AG04450 (cell line): ENCODE results near the gene CCDC24. TPM values are rescaled to one million over a fixed set of nuclear protein-coding genes. Genes with fewer than 3 reads are reported as not detected.
A peak's percentile ranks its signal among the peaks of the same experiment; 100 is the strongest.

Experiments used
- CTCF ChIA-PET: fragments of 300-600, 350-600 bp; formaldehyde crosslinking; extraction: SDS; loops from one replicate; lab custom pipeline; 2022; ENCODE audit warnings: antibody characterized with exemption, inconsistent platforms; lab: Charles Lee
- POLR2A ChIA-PET: fragments of 350-600 bp; formaldehyde crosslinking; extraction: SDS; loops from one replicate; lab custom pipeline; 2021; ENCODE audit warnings: antibody characterized with exemption, inconsistent platforms; lab: Yijun Ruan, JAX
- DNase-seq: peaks from one replicate; pipeline ENCODE4 v3.0.0-alpha.2; 2011; ENCODE audit warnings: low read depth, low spot score
- H3K27ac ChIP-seq: one replicate; pipeline ENCODE4 v1.5.1; 2012; ENCODE audit warnings: low read depth, low read length, control low read depth
- H3K27me3 ChIP-seq: one replicate; pipeline ENCODE4 v1.6.0; 2012; ENCODE audit warnings: low read length; ENCODE audit not compliant: control insufficient read depth, insufficient read depth
- H3K4me3 ChIP-seq: 2 replicates; pipeline ENCODE4 v1.5.1; 2011; ENCODE audit warnings: mild to moderate bottlenecking, low read depth, low read length, control low read depth
- H3K9me3 ChIP-seq: 2 replicates; pipeline ENCODE4 v1.5.1; 2012; ENCODE audit warnings: low read length; ENCODE audit not compliant: control insufficient read depth, insufficient read depth
- polyA plus RNA-seq: library from polyadenylated mRNA; depleted of rRNA; stranded (reverse); fragments of >200 nt; gene quantifications from 2 replicates; pipeline ENCODE4 v1.2.3, GENCODE V29; 2011
- TF ChIP-seq, protein P1 (sequence below): IDR thresholded peaks from 2 replicates; pipeline ENCODE4 v1.5.1; 2011; ENCODE audit warnings: low read depth, low read length, control low read depth, inconsistent platforms

The CCDC24 gene
- polyA plus RNA-seq, 1 experiment = 1.1 TPM

DNA sequence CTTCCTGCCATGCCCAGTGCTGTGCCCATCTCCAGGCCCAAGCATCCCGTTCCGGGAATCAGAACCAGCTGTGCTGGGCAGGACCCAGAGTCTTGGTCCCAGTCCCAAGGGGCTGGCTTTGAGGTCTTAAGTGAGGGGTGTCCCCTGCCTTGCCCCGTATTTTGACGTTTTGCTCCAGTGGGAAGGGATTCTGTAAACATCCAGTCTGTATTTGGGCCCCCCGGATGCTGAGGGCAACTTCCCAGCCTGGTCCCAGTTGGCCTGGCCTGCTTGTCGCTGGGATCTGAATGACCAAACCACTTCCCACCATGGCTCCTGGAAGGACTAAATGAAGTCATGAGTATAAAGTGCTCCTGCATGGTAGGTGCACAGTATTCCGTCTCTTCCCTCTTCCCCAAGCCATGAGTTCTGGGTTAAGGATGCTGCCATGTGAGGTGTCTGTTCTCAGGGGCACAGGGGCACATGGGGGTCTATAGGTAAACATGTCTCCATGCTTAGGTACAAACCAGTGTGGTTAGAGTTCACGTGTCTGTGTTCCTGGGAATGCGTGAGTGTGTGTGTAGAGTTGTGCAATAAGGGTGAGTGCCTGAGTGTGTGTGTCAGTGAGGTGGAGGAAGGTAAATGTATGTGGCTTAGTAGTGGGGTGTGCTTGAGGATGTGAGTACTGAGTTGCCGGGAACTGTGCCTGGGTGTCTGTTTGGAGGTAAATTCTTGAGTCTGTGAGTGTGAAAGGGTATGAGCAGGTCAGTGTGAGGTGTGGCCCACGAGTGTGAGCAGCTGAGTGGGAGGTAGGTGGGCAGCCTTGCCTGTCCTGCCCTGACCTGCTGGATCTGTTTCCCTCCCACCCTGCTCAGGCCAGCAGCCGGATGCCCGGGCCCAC is 10.9 kb upstream of the CCDC24 start:
- peak overlapping the region; percentile 73 for H3K4me3 ChIP-seq
- no peaks in the 10 kb centered on the region; the same call in 1 of the 2 replicates for H3K9me3 ChIP-seq
- no peaks in the 10 kb centered on the region for H3K27me3 ChIP-seq
- no peak for DNase-seq
- H3K27ac ChIP-seq = peak overlapping the region; percentile 57
- TF ChIP-seq, protein P1, sequence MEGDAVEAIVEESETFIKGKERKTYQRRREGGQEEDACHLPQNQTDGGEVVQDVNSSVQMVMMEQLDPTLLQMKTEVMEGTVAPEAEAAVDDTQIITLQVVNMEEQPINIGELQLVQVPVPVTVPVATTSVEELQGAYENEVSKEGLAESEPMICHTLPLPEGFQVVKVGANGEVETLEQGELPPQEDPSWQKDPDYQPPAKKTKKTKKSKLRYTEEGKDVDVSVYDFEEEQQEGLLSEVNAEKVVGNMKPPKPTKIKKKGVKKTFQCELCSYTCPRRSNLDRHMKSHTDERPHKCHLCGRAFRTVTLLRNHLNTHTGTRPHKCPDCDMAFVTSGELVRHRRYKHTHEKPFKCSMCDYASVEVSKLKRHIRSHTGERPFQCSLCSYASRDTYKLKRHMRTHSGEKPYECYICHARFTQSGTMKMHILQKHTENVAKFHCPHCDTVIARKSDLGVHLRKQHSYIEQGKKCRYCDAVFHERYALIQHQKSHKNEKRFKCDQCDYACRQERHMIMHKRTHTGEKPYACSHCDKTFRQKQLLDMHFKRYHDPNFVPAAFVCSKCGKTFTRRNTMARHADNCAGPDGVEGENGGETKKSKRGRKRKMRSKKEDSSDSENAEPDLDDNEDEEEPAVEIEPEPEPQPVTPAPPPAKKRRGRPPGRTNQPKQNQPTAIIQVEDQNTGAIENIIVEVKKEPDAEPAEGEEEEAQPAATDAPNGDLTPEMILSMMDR = no peak
- CTCF ChIA-PET = no interaction called here
- POLR2A ChIA-PET = interaction anchor here (0.7 to 1.2 kb wide), 2 partner anchors 9 to 56 kb away, joined by 3 to 5 read pairs; no protein-coding TSS in a partner anchor

DNA sequence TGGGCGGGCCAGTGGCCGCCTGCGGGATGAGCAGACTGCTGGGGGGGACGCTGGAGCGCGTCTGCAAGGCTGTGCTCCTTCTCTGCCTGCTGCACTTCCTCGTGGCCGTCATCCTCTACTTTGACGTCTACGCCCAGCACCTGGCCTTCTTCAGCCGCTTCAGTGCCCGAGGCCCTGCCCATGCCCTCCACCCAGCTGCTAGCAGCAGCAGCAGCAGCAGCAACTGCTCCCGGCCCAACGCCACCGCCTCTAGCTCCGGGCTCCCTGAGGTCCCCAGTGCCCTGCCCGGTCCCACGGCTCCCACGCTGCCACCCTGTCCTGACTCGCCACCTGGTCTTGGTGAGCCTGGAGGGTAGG is 10.3 kb upstream of the CCDC24 start:
- TF ChIP-seq, protein P1 = no peak
- ChIA-PET POLR2A (no interaction called here), CTCF (no interaction called here)
- no peak overlapping the region for H3K27ac ChIP-seq
- no peak for DNase-seq
- H3K27me3 ChIP-seq = no peaks in the 10 kb centered on the region
- no peaks in the 10 kb centered on the region; the same call in 1 of the 2 replicates for H3K9me3 ChIP-seq
- H3K4me3 ChIP-seq = peak overlapping the region; percentile 73; the same call in 1 of the 2 replicates

DNA sequence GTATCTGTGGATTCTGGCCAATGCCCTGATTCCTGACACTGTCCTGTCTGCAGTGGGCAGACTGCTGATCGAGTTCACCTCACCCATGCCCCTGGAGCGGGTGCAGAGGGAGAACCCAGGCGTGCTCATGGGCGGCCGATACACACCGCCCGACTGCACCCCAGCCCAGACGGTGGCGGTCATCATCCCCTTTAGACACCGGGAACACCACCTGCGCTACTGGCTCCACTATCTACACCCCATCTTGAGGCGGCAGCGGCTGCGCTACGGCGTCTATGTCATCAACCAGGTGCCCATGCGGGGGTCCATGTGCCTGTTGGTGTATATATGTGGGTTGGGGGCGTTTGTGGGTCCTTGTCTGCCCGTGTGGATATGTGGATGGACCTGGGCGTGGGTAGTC is 9.8 kb upstream of the CCDC24 start:
- no peaks in the 10 kb centered on the region for H3K27me3 ChIP-seq
- ChIA-PET CTCF (no interaction called here), POLR2A (no interaction called here)

DNA sequence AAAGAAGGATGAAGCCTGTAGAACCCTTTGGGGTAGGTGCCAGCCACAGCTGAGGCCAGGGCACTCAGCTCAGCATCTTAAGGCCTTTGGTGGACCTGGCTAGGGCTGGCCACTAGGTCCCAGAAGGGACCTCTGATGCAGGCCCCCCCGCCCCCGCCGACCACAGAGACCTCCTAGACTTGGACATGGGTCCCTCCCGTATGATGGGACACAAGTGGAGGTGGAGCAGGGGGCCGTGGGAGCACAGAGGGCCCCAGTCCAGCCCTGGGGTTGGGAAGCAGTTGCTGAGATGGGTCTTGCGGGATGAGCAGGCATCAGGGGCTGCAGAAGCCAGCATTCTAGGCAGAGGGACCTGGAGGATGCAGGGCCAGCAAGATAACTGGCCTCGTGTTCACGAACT is 9.2 kb upstream of the CCDC24 start:
- DNase-seq = no peak
- Histone ChIP-seq H3K9me3 (no peaks in the 10 kb centered on the region; the same call in 1 of the 2 replicates), H3K27ac (no peak overlapping the region), H3K27me3 (no peaks in the 10 kb centered on the region), H3K4me3 (no peak overlapping the region)
- ChIA-PET CTCF (no interaction called here), POLR2A (no interaction called here)
- TF ChIP-seq, protein P1 = no peak

More for the DNA sequence above, 9.8 kb upstream of the CCDC24 start:
- H3K9me3 ChIP-seq = no peaks in the 10 kb centered on the region; the same call in 1 of the 2 replicates
- H3K4me3 ChIP-seq = no peak overlapping the region
- TF ChIP-seq, protein P1 = no peak
- H3K27ac ChIP-seq = no peak overlapping the region
- no peak for DNase-seq

DNA sequence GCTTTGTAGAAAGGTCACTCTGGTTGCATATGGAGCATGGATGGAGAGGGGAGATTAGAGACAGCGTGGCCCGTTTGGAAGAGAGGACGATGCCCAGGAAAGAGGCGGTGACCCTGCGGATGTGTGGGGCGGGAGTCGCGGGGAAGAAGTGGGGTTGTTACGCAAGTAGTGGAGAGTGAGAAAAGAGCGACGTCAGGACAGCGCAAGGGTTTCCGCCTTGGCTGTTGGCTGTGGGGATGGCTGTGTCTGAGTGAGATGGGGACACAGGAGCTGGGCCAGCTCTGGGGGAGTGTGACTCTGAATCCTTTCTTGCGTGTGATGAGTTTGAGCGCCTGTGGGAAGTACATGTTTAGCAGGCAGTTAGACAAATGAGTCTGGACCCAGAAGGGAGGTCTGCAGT is 8.6 kb upstream of the CCDC24 start:
- Histone ChIP-seq H3K9me3 (no peaks in the 10 kb centered on the region; the same call in 1 of the 2 replicates), H3K27ac (no peak overlapping the region), H3K27me3 (no peaks in the 10 kb centered on the region), H3K4me3 (no peak overlapping the region)
- TF ChIP-seq, protein P1 = no peak
- ChIA-PET CTCF (no interaction called here), POLR2A (no interaction called here)
- no peak for DNase-seq
